Right atrium auricular region (tissue), 2 donors: Measurements from ENCODE around the gene GIPC3. TPM values are rescaled to one million over a fixed set of nuclear protein-coding genes. Genes with fewer than 3 reads are reported as not detected.

Experiments
- DNase-seq: peaks from one replicate; pipeline ENCODE4 v3.0.0-alpha.2; 2019; ENCODE audit warnings: low spot score
- H3K27ac ChIP-seq, 2 donors: fragments of 200-600 bp; sonication (generic); 1 replicate in 1 of 2; 2 replicates in 1 of 2; pipeline ENCODE4 v1.5.1; 2016 to 2019
- H3K27me3 ChIP-seq, 2 donors: fragments of 200-600 bp; sonication (generic); one replicate each; pipeline versions ENCODE4 v1.5.1 to v1.6.0; 2017 to 2019
- H3K36me3 ChIP-seq: fragments of 200-600 bp; sonication (generic); one replicate; pipeline ENCODE4 v1.5.1; 2016
- H3K4me1 ChIP-seq, 2 donors: fragments of 200-600 bp; sonication (generic); one replicate each; pipeline versions ENCODE4 v1.5.1 to v1.6.0; 2017 to 2019
- H3K4me3 ChIP-seq, 2 donors: fragments of 200-600 bp; sonication (generic); 1 replicate in 1 of 2; 2 replicates in 1 of 2; pipeline ENCODE4 v1.5.1; 2017 to 2019; ENCODE audit warnings: mild to moderate bottlenecking in 1 of 2, moderate library complexity in 1 of 2
- H3K9me3 ChIP-seq, 2 donors: fragments of 200-600 bp; sonication (generic); one replicate each; pipeline ENCODE4 v1.5.1; 2019
- CTCF ChIP-seq, 2 donors: fragments of 200-600 bp; sonication (generic); IDR thresholded peaks; one replicate each; pipeline ENCODE4 v1.5.1; 2019; ENCODE audit warnings: antibody characterized with exemption in 2 of 2
- total RNA-seq, 2 donors: library from RNA; depleted of rRNA; stranded (reverse); fragments of >200 nt; gene quantifications; one replicate each; pipeline ENCODE4 v1.1.0, GENCODE V29; 2016

The GIPC3 gene
- total RNA-seq, 2 donors from 2014 or later = 0.96 to 1.5 TPM

- DNase-seq = no peak
- H3K4me3 ChIP-seq = no peak overlapping the region
- H3K27ac ChIP-seq = no peak overlapping the region
- H3K4me1 ChIP-seq = no peaks in the 10 kb centered on the region
- H3K27me3 ChIP-seq = no peaks in the 10 kb centered on the region
- H3K9me3 ChIP-seq = no peaks in the 10 kb centered on the region
- H3K36me3 ChIP-seq = no peaks in the 10 kb centered on the region
- no peak for TF ChIP-seq CTCF (IDR thresholded peaks at IDR 0.05)
Observed at GRCh38 chr19:3544058-3544376, 41.3 kb upstream of the GIPC3 start.

GRCh38 chr19:3544742-3545668, 40.3 kb upstream of the GIPC3 start:
- peak; percentile 84 to 98 for TF ChIP-seq CTCF (IDR thresholded peaks at IDR 0.05)
- H3K9me3 ChIP-seq = no peaks in the 10 kb centered on the region
- H3K27me3 ChIP-seq = no peaks in the 10 kb centered on the region
- H3K4me3 ChIP-seq = no peak overlapping the region
- peak; percentile 75 for DNase-seq
- no peaks in the 10 kb centered on the region for H3K36me3 ChIP-seq
- no peak overlapping the region for H3K27ac ChIP-seq
- H3K4me1 ChIP-seq = no peaks in the 10 kb centered on the region

GRCh38 chr19:3545669-3546034, 39.6 kb upstream of the GIPC3 start:
- H3K27ac ChIP-seq = no peak overlapping the region
- H3K4me3 ChIP-seq = no peak overlapping the region
- no peak for DNase-seq
- no peaks in the 10 kb centered on the region for H3K36me3 ChIP-seq
- no peaks in the 10 kb centered on the region for H3K9me3 ChIP-seq
- H3K4me1 ChIP-seq = no peaks in the 10 kb centered on the region
- no peak for TF ChIP-seq CTCF (IDR thresholded peaks at IDR 0.05)
- H3K27me3 ChIP-seq = no peaks in the 10 kb centered on the region

- H3K36me3 ChIP-seq = no peaks in the 10 kb centered on the region
- H3K27me3 ChIP-seq = no peaks in the 10 kb centered on the region
- no peak overlapping the region for H3K4me3 ChIP-seq
- TF ChIP-seq CTCF (IDR thresholded peaks at IDR 0.05) = no peak
- H3K27ac ChIP-seq = no peak overlapping the region
- H3K9me3 ChIP-seq = no peaks in the 10 kb centered on the region
- no peak for DNase-seq
- H3K4me1 ChIP-seq = no peaks in the 10 kb centered on the region
Observed at GRCh38 chr19:3546119-3546518, 39.2 kb upstream of the GIPC3 start.

GRCh38 chr19:3547301-3547731, 38.0 kb upstream of the GIPC3 start:
- peak in 1 of 2 donors; percentile 52 for TF ChIP-seq CTCF (IDR thresholded peaks at IDR 0.05)
- Histone ChIP-seq H3K4me3 (no peak overlapping the region), H3K27me3 (no peaks in the 10 kb centered on the region), H3K9me3 (no peaks in the 10 kb centered on the region), H3K4me1 (no peaks in the 10 kb centered on the region), H3K36me3 (no peaks in the 10 kb centered on the region), H3K27ac (no peak overlapping the region)
- no peak for DNase-seq
